ENCODE results near the gene LRRN3. TPM values are rescaled to one million over a fixed set of nuclear protein-coding genes. Genes with fewer than 3 reads are reported as not detected.

Gene LRRN3
- total and polyA plus RNA-seq, 2 of the 4 experiments (the other 2 are of a cell fraction), result 6.9 to 15.2 TPM

DNA sequence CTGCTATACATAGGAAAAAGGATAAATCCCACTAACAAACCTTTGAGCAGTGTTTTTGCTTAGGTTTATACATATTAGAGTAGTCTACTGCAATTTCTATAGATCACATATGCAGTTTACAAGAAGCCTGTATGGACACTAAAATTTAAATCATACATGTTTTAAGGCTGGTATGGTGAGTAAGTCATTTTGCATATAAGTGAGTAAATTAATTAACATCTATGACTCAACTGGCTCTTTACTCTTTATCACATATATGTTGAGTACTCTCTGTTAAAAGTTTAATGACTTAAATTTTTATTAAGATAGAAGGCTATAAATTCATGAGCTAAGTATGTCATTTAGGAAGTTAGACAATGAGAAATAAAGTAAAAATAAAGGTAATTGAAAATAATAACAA lies 69.4 kb downstream of the LRRN3 start:
- in situ Hi-C loops (cut with MboI; ENCODE audit: low sequenced_read_pairs), result no loop called here
- Histone ChIP-seq H4K20me1 (ENCODE audit: insufficient read depth, low read length) (no peaks in the 10 kb centered on the region), H3K4me3 (ENCODE audit: insufficient read depth, low read depth, low read length) (no peak overlapping the region), H4K91ac (ENCODE audit: insufficient read depth, low read depth, low read length) (no peak overlapping the region), H3K4me2 (ENCODE audit: low read depth, low read length) (no peak overlapping the region), H4K8ac (ENCODE audit: low read depth in 2 of 2, low read length in 2 of 2) (no peak overlapping the region), H2BK120ac (ENCODE audit: low read depth, low read length) (no peak overlapping the region), H3K14ac (replicated peaks; ENCODE audit: low read depth, low read length) (no peak overlapping the region), H4K5ac (ENCODE audit: low read depth, low read length) (no peak overlapping the region), H3K4me1 (ENCODE audit: control insufficient read depth, insufficient read depth, low read length) (no peaks in the 10 kb centered on the region), H2AFZ (replicated peaks; ENCODE audit: low read length, poor library complexity) (no peak overlapping the region), H3K79me1 (ENCODE audit: low read depth in 1 of 2, low read length in 2 of 2) (no peaks in the 10 kb centered on the region), H3K23ac (ENCODE audit: low read depth, low read length) (no peak overlapping the region), H3K36me3 (ENCODE audit: control insufficient read depth, insufficient read depth, low read length) (no peaks in the 10 kb centered on the region), H2AK9ac (replicated peaks; ENCODE audit: low read depth, low read length, poor library complexity) (no peak overlapping the region), H3K9me1 (ENCODE audit: insufficient read depth, low read length) (no peaks in the 10 kb centered on the region), H2BK20ac (ENCODE audit: low read depth, low read length) (no peak overlapping the region), H3K56ac (ENCODE audit: extremely low read depth, insufficient read depth, low read length) (no peak overlapping the region), H3K9me3 (ENCODE audit: control insufficient read depth, insufficient read depth, low read length) (no peaks in the 10 kb centered on the region), H2AK5ac (ENCODE audit: low read depth, low read length) (no peak overlapping the region), H2BK5ac (ENCODE audit: low read depth, low read length, poor library complexity, severe bottlenecking) (peak overlapping the region; percentile 65), H3K18ac (ENCODE audit: low read depth, low read length) (no peak overlapping the region), H3K9ac (ENCODE audit: low read depth, low read length) (no peak overlapping the region), H3K4ac (ENCODE audit: low read depth, low read length) (no peak overlapping the region), H3K27me3 (ENCODE audit: control insufficient read depth, insufficient read depth, low read length) (no peaks in the 10 kb centered on the region), H2BK15ac (ENCODE audit: low read depth, low read length) (no peak overlapping the region), H3K27ac (ENCODE audit: insufficient read depth, low read length) (no peak overlapping the region)
- ATAC-seq (ENCODE audit: low read depth) (no peak), DNase-seq (no peak)
- no peak for TF ChIP-seq NFE2L2 (IDR thresholded peaks at IDR 0.05; ENCODE audit: low read depth, low read length)
- CTCF ChIA-PET, result no interaction called here
- intact Hi-C loops (cut with micrococcal nuclease), result no loop called here
- dilution Hi-C loops (cut with HindIII; ENCODE audit: low sequenced_read_pairs, unreplicated experiment), result no loop called here
- POLR2A ChIA-PET (ENCODE audit: unreplicated experiment), result no interaction called here
- BruUV-seq (replicated peaks), result no TSS peak
